OCI-M2 (cell line): Measurements from ENCODE around the gene HOXA13.

ENCODE experiments used
- DNase-seq: peaks from one replicate; lab custom pipeline; 2025; ENCODE audit not compliant: unreplicated experiment; lab: John Stamatoyannopoulos, UW

Gene HOXA13

GRCh38 chr7:27171637-27172314 lies 28.1 kb downstream of the HOXA13 start:
- DNase-seq = no peak

DNA sequence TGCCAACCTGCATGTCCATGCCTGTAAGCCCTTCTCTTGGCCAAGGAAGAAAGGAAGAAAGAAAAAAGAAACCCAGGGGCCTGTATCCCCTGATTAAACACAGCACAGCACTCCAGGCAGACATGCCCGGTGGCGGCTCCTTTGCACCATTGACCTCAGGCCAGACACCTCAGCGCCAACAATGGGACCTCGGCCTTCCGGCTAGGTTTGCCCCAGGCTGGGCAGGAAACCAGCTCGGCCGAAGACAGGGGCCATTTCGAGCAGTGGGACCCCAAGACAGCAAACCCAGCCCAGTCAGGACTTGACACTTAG lies 28.6 kb downstream of the HOXA13 start:
- no peak for DNase-seq

GRCh38 chr7:27170426-27171324 lies 29.2 kb downstream of the HOXA13 start:
- no peak for DNase-seq

GRCh38 chr7:27169658-27170425 lies 30.0 kb downstream of the HOXA13 start:
- DNase-seq = no peak

GRCh38 chr7:27168265-27168947 lies 31.5 kb downstream of the HOXA13 start:
- DNase-seq = no peak

DNA sequence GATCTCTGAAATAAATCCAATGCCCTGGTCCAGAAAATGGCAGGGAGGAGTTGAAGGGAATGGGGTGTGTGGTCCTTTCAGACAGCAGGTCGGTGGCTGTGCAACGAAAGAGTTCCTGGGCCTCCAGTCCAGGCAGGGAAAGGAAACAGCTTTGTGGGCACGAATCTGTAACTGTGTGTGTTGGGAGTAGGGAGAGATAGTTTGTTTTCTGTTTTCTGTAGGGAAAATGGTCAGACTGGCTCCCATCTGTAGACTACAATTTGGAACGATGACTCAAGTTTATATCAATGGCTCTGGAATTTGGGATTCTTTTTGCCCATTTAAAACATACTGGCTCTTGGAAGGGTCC lies 32.0 kb downstream of the HOXA13 start:
- no peak for DNase-seq

DNA sequence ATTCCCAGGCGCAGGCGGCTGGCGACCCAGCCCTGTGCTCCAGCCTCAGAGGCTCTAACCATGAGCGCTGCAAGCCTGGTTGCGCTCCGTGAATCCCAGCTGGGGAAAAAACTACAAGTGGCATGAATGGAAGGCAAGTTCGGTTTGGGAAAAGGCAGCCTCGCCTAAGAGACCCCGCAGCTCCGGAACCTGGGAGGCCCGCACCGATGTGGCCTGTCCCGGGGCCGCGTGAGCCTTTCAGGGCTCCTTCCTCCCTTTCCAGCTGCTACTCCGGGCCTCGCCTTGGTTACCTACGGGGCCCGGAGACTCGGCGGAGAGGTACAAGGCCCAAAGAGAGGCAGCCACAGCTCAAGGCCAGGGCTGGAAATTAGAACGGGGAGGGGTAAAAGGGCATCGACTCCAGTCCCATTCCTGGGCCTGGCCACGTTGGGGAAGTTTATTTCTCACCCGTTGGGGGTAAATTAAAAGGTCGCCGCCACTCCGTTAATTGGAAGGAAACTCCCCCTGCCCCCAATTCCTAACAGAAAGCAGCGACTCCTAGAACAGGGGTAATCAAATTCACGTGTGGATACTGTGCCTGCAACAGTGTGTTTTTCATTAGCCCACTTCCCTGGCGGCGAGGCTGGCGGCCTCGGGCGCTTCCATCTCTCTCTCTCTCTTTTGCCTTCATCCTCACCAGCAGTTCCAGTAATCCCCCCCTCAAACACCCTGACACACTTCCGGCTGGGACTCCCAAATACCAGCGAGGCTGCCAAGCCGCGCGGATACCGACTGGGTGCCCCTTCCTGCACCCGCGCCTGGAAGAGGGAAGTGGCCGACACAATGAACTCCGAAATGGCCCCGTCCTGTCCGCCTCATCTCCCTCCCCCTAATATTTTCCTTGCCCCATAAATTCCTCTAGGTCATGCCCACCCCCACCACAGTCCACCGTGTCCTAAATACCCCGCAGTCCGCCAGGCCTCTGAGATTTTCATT lies 33.1 kb downstream of the HOXA13 start:
- no peak for DNase-seq

DNA sequence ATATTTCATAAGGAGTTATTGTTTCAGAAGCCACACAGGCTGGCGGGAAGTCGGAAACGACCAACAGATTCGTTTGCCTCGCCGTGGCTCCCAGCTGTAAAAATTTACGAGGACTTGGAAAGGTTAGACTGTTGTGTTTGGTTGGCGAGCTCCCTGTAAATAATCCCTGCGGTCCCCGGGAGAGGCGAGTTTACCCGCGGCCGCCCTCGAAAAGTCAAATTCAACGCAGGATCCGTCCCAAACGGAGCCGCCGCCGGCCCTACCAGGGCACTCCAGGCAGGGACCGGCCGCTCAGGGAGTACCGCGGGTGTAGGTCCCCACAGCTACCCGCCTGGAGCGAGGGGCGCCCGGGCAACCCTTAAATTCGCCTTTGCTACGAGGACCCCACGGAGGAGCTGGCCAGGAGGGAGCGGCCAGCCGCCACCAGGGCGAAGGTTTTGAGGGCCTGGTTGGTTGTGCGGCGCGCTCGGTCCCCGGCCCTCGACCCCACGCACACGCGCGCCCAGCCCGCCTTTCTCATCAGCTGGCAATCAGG lies 33.8 kb downstream of the HOXA13 start:
- no peak for DNase-seq

- DNase-seq = no peak
Observed at GRCh38 chr7:27165089-27165995, 34.5 kb downstream of the HOXA13 start, which contains the start of gene HOXA9. TSS of gene HOXA9 (minus strand) at chr7:27165537. CDS start at chr7:27165457, 80 bp downstream.

DNA sequence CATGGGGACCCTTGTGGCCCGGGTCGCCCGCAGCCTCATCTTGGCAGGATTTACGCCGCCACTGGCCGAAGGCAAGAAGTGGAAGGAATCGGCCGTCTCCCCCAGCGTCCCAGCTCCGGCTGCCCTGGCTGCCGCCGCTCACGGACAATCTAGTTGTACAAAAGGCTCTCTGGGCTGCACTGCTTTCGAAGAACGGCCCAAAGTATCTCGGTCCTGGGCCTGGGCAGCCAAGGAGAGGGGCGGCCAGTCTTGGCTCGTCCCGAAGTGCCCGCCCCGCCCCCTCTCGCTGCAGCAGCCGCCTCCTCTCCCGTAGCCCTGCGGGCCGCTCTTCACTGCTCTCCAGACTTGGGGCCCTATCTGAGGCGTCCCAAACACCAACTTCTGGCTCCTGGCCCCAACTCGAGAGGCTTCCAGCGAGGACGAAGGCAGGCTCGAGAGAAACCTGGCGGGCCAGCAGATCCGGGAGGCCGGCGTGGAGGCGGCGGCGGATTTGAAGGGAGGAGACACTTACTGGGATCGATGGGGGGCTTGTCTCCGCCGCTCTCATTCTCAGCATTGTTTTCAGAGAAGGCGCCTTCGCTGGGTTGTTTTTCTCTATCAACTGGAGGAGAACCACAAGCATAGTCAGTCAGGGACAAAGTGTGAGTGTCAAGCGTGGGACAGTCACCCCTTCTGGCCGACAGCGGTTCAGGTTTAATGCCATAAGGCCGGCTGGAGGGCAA lies 35.4 kb downstream of the HOXA13 start:
- DNase-seq = no peak

DNA sequence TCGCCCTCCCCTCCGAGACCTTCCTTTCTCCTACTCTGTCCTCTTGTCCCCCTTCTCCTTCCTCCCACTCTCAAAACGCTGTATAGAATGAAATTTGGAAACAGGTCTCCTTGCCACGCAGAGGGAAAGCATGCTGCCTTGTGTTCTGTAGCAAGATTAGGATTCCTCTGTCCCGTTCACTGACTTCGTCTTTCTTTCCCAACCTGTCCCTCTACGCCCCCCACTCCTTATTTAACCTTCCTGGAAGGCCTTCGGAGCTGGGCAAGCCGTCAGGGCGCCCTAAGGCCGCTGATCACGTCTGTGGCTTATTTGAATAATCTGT lies 35.9 kb downstream of the HOXA13 start:
- DNase-seq = no peak

DNA sequence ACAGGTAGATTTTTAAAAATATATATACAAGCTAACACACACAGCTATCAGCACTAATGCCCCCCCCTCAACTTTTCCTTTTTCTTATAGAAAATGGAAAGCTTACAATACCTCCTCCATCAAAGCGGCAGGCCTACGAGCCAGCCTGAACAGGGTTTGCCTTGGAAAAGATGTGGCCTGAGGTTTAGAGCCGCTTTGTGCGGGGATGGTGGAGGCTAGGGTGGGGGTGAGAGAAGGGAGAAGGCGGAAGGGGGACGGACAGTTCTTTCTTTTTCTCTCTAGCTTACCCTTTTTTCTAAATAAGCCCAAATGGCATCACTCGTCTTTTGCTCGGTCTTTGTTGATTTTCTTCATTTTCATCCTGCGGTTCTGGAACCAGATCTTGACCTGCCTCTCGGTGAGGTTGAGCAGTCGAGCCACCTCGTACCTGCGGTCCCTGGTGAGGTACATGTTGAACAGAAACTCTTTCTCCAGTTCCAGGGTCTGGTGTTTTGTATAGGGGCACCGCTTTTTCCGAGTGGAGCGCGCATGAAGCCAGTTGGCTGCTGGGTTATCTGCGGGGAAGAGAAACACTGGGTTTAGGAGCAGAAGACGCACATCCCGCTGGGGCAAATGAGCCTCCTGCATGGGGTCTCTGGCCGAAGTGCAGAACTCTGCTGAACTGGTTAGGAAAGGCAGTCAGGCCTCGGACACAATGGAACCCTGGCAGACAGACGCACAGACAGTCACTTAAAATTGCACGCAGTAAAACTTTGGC lies 36.4 kb downstream of the HOXA13 start:
- DNase-seq = no peak

- DNase-seq = no peak
Observed at GRCh38 chr7:27162561-27163287, 37.2 kb downstream of the HOXA13 start.

- no peak for DNase-seq
Observed at GRCh38 chr7:27161721-27162560, 38.0 kb downstream of the HOXA13 start.

DNA sequence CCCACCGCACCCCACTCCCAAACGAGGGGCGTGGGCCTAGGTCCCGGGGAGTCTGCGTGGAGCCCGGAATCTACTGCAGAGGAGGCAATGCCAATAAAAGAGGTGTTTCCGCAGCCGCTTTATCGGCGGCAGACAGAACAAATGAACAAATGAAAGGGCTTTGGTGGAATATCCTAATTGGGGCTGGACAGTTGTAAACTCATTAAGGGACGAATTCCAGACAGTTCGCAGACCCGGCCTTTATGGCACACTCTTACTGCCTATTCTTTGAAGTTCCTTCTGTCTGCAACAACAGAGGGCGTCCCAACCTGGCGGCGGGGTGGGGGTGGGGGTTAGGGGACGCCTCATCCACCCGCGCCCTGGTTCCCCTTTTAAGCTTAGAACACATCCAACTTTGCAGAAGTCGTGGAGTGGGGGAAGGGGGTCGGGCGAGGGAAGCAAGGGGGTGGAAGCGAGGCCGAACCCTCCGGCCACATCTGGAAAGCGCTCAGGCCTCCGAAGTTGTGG lies 38.6 kb downstream of the HOXA13 start:
- DNase-seq = no peak
